ENCODE measurements around the gene SLX9.

Gene SLX9

DNA sequence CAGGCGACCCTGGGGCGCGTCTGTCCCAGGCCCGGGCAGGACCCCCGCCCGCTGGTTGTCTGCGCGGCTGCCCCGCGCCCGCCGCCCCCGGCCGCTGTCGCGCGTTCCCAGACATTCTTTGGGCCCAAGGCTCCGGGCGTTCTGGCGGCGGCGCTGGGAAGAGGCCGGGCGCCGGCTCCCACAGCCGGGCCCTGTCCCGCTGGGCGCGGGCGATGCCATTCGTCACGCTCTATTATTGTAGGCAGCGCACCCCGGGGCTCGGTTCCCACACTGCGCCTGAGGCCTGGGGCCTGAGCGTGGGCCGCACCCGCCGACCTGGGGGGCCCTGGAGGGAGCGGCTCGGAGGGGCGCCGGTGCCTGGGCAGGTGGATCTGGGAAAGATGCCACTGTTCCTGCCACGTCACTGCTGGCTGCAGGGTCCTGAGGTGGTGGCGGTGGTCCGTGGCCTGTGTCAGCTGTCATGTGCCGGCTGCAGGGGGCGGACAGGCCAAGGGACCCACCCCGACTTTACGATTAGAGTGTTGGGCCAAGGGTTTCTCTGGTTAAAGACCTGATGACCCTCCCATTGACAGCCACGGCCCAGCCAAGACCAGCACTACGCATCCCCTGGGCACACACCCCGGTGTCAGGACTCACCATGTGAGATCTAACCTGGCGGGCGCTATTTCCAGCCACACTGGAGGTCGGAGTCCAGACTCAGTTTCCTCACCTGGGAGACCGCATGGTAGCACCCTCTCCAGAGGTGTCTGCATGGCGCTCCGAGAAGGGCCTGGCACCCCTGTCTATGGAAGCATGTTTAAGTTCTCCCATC is 79.5 kb downstream of the SLX9 start:
- Histone ChIP-seq H3K27me3 (ENCODE audit: insufficient read depth, low read length) (peaks cover 3% of the 10 kb centered on the region; the same call in 1 of the 2 replicates), H3K4me2 (ENCODE audit: low read length) (no peak overlapping the region), H3K4me1 (ENCODE audit: insufficient read depth, low read length, severe bottlenecking) (peaks cover 6% of the 10 kb centered on the region), H3F3A (ENCODE audit: insufficient read depth, low read length) (no peaks in the 10 kb centered on the region), H3K36me3 (ENCODE audit: insufficient read depth, low read length) (no peaks in the 10 kb centered on the region), H3K9me3 (ENCODE audit: low read length) (no peaks in the 10 kb centered on the region; the same call in 1 of the 2 replicates), H3K4me3 (ENCODE audit: low read depth, low read length, poor library complexity, severe bottlenecking) (no peak overlapping the region), H3K9ac (ENCODE audit: low read length) (no peak overlapping the region), H3K9me2 (ENCODE audit: low read depth, low read length) (no peaks in the 10 kb centered on the region), H3K27ac (ENCODE audit: low read depth, low read length, poor library complexity, severe bottlenecking) (no peak overlapping the region), H4K20me1 (ENCODE audit: insufficient read depth, low read length) (no peaks in the 10 kb centered on the region), H3K79me2 (ENCODE audit: insufficient read depth, low read length) (no peaks in the 10 kb centered on the region), H2AFZ (ENCODE audit: low read length) (no peak overlapping the region)
- no peak for TF ChIP-seq EZH2 (IDR thresholded peaks at IDR 0.05; ENCODE audit: borderline replicate concordance, low read length)
- TF ChIP-seq, protein P1, sequence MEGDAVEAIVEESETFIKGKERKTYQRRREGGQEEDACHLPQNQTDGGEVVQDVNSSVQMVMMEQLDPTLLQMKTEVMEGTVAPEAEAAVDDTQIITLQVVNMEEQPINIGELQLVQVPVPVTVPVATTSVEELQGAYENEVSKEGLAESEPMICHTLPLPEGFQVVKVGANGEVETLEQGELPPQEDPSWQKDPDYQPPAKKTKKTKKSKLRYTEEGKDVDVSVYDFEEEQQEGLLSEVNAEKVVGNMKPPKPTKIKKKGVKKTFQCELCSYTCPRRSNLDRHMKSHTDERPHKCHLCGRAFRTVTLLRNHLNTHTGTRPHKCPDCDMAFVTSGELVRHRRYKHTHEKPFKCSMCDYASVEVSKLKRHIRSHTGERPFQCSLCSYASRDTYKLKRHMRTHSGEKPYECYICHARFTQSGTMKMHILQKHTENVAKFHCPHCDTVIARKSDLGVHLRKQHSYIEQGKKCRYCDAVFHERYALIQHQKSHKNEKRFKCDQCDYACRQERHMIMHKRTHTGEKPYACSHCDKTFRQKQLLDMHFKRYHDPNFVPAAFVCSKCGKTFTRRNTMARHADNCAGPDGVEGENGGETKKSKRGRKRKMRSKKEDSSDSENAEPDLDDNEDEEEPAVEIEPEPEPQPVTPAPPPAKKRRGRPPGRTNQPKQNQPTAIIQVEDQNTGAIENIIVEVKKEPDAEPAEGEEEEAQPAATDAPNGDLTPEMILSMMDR (IDR thresholded peaks at IDR 0.05; ENCODE audit: low read length): no peak

DNA sequence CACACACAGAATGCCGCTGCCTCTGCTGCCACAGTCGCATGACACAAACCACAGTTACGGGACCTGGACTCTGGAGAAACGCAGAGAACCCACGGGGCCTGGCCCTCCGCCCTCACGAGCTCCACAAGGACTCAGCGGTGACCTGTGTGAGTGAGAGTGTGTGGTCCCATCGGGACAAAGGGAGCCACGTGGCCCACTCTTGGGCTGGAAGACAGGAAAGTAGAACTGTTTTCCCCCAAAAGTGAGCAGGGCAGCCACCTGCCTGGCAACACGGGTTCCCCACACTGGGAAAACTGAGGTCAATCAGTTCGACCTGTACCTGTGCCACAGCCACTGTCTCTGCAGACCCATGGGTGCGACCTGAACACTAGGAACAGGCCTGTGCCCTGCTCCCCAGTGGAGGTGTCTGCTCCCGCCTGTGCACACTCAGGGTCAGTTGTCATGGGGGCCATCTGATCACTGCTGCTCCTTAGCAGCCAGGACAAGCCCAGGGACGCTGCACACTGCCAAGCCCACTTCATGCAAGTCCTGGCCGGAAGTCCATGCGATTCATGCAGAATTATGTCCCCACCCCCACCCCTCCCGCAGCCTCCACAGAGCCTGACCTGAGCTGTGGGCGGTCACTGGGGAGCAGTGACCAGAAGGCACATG is 80.2 kb downstream of the SLX9 start:
- Histone ChIP-seq H3K9me3 (ENCODE audit: low read length) (no peaks in the 10 kb centered on the region; the same call in 1 of the 2 replicates), H3K4me1 (ENCODE audit: insufficient read depth, low read length, severe bottlenecking) (peaks cover under 1% of the 10 kb centered on the region), H3K9ac (ENCODE audit: low read length) (no peak overlapping the region), H3K27me3 (ENCODE audit: insufficient read depth, low read length) (peaks cover 1% of the 10 kb centered on the region; the same call in 1 of the 2 replicates), H3K4me3 (ENCODE audit: low read depth, low read length, poor library complexity, severe bottlenecking) (no peak overlapping the region), H3K27ac (ENCODE audit: low read depth, low read length, poor library complexity, severe bottlenecking) (no peak overlapping the region), H3K36me3 (ENCODE audit: insufficient read depth, low read length) (no peaks in the 10 kb centered on the region), H3K9me2 (ENCODE audit: low read depth, low read length) (no peaks in the 10 kb centered on the region), H3F3A (ENCODE audit: insufficient read depth, low read length) (no peaks in the 10 kb centered on the region), H2AFZ (ENCODE audit: low read length) (no peak overlapping the region), H4K20me1 (ENCODE audit: insufficient read depth, low read length) (no peaks in the 10 kb centered on the region), H3K4me2 (ENCODE audit: low read length) (no peak overlapping the region), H3K79me2 (ENCODE audit: insufficient read depth, low read length) (no peaks in the 10 kb centered on the region)
- TF ChIP-seq, protein P1 (IDR thresholded peaks at IDR 0.05; ENCODE audit: low read length): no peak
- no peak for TF ChIP-seq EZH2 (IDR thresholded peaks at IDR 0.05; ENCODE audit: borderline replicate concordance, low read length)

DNA sequence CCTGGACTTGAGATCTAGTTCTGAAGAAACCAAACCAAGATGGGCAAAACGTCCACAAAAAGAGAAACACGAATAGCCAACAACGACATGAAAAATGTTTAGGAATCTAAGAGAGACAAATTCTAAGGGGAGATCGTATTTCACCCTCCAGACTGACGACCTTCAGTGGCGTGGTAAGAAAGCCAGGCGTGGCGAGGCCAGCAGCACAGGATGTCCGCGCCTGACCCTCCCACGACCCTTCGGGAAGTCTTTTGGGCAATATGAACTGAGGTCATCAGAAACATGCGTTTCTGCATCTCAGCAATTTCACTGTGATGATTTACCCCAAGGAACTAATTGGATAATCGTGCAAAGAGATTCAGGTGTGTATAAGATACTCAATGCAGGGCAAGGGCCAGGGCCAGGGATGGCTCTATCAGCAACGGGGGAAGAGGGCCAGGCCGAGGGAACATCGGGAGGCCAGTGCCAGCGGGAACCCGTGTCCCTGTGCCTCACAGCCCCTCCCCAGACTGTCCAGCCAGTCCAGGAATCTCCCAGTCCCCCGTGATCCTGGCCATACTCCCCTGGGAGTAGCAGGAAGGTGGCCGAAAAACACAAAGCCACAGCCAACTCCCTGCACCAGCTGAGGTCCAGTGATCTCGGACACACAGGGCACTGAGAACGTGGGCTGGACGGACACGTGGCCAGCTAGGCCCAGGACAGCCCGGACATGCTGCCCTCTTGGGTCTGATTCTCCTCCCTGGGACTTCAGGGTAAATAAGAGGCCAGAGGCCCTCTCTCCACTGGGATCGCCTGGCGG is 81.0 kb downstream of the SLX9 start:
- no peaks in the 10 kb centered on the region for H3K4me1 ChIP-seq (ENCODE audit: insufficient read depth, low read length, severe bottlenecking)
- H3K36me3 ChIP-seq (ENCODE audit: insufficient read depth, low read length): no peaks in the 10 kb centered on the region

More for the DNA sequence above, 81.0 kb downstream of the SLX9 start:
- H2AFZ ChIP-seq (ENCODE audit: low read length): no peak overlapping the region
- H3K9me3 ChIP-seq (ENCODE audit: low read length): no peaks in the 10 kb centered on the region; the same call in 1 of the 2 replicates
- H3K9ac ChIP-seq (ENCODE audit: low read length): no peak overlapping the region
- no peaks in the 10 kb centered on the region; the same call in 1 of the 2 replicates for H3K27me3 ChIP-seq (ENCODE audit: insufficient read depth, low read length)
- no peak overlapping the region for H3K27ac ChIP-seq (ENCODE audit: low read depth, low read length, poor library complexity, severe bottlenecking)
- H3K9me2 ChIP-seq (ENCODE audit: low read depth, low read length): no peaks in the 10 kb centered on the region
- no peak overlapping the region for H3K4me3 ChIP-seq (ENCODE audit: low read depth, low read length, poor library complexity, severe bottlenecking)
- H3K79me2 ChIP-seq (ENCODE audit: insufficient read depth, low read length): no peaks in the 10 kb centered on the region
- H4K20me1 ChIP-seq (ENCODE audit: insufficient read depth, low read length): no peaks in the 10 kb centered on the region
- H3K4me2 ChIP-seq (ENCODE audit: low read length): no peak overlapping the region
- H3F3A ChIP-seq (ENCODE audit: insufficient read depth, low read length): no peaks in the 10 kb centered on the region
- TF ChIP-seq EZH2 (IDR thresholded peaks at IDR 0.05; ENCODE audit: borderline replicate concordance, low read length): no peak
- TF ChIP-seq, protein P1 (IDR thresholded peaks at IDR 0.05; ENCODE audit: low read length): no peak
